Endothelial cell of umbilical vein (primary cell): ENCODE data around the gene ATF6B. TPM values are rescaled to one million over a fixed set of nuclear protein-coding genes. Genes with fewer than 3 reads are reported as not detected.

Experiments
- BruUV-seq: library from RNA; stranded (reverse); fragments of 400-500 nt; replicated peaks from 2 replicates; lab custom pipeline; 2021; lab: Mats Ljungman, UMichigan
- CTCF ChIA-PET: fragments of 300-600, 350-600 bp; sonication (Branson Sonifier 250); formaldehyde crosslinking; loops from one replicate; lab custom pipeline; 2021; ENCODE audit warnings: antibody characterized with exemption, inconsistent platforms; lab: Charles Lee
- POLR2A ChIA-PET: fragments of 300-600, 350-600 bp; sonication (Branson Sonifier 250); formaldehyde crosslinking; loops from one replicate; lab custom pipeline; 2021; ENCODE audit warnings: antibody characterized with exemption, inconsistent platforms; lab: Charles Lee
- DNase-seq: peaks from one replicate; pipeline ENCODE4 v3.0.0-alpha.2; 2011; ENCODE audit warnings: low read depth, low spot score
- FAIRE-seq: peaks from 2 replicates; lab custom pipeline; 2011; peaks lifted over from hg19 to GRCh38; lab: Jason Lieb, UNC
- H2AFZ ChIP-seq: 2 replicates; pipeline ENCODE4 v1.6.0; 2012; ENCODE audit warnings: low read depth, low read length, control low read depth, inconsistent platforms
- H3K27ac ChIP-seq: 2 replicates; pipeline ENCODE4 v1.5.1; 2011; ENCODE audit warnings: low read depth, mild to moderate bottlenecking, control low read depth, low read length, moderate library complexity; ENCODE audit not compliant: insufficient read depth
- H3K27me3 ChIP-seq, 2 experiments: 2 replicates each; pipeline versions ENCODE4 v1.6.0 to v1.6.1; 2011; ENCODE audit warnings: low read length in 2 of 2, mixed read lengths in 1 of 2; ENCODE audit not compliant: control insufficient read depth in 2 of 2, insufficient read depth in 2 of 2
- H3K36me3 ChIP-seq, 2 experiments: 2 replicates in 1 of 2; 3 replicates in 1 of 2; pipeline ENCODE4 v1.5.1; 2011; ENCODE audit warnings: low read length in 2 of 2, mild to moderate bottlenecking in 1 of 2, moderate library complexity in 1 of 2; ENCODE audit not compliant: control insufficient read depth in 2 of 2, insufficient read depth in 2 of 2; ENCODE audit errors: extremely low read depth in 1 of 2
- H3K4me1 ChIP-seq: 3 replicates; pipeline ENCODE4 v1.5.1; 2011; ENCODE audit warnings: mild to moderate bottlenecking, low read length; ENCODE audit not compliant: control insufficient read depth, insufficient read depth; ENCODE audit errors: extremely low read depth
- H3K4me2 ChIP-seq: 2 replicates; pipeline ENCODE4 v1.6.1; 2011; ENCODE audit warnings: low read length, control low read depth, mixed read lengths; ENCODE audit not compliant: insufficient read depth
- H3K4me3 ChIP-seq, 3 experiments: fragments of 200-600 bp in 1 of 3; sonication (generic), shearing (Covaris generic) in 1 of 3; replicated peaks in 1 of 3; 2 replicates each; pipeline ENCODE4 v1.5.1; 2011 to 2016; ENCODE audit warnings: control low read depth in 3 of 3, low read length in 3 of 3, mild to moderate bottlenecking in 2 of 3, inconsistent platforms in 1 of 3, low read depth in 1 of 3, moderate library complexity in 1 of 3; ENCODE audit not compliant: insufficient read depth in 1 of 3
- H3K79me2 ChIP-seq: 2 replicates; pipeline ENCODE4 v1.6.0; 2012; ENCODE audit warnings: low read length, inconsistent platforms; ENCODE audit not compliant: control insufficient read depth, insufficient read depth
- H3K9ac ChIP-seq: replicated peaks from 2 replicates; pipeline ENCODE3; 2011; ENCODE audit warnings: low read length, control low read depth; ENCODE audit not compliant: insufficient read depth; ENCODE audit errors: extremely low read depth
- H3K9me1 ChIP-seq: replicated peaks from 3 replicates; pipeline ENCODE4 v1.6.0; 2011; ENCODE audit warnings: mild to moderate bottlenecking, low read length; ENCODE audit not compliant: control insufficient read depth, insufficient read depth; ENCODE audit errors: extremely low read depth
- H3K9me3 ChIP-seq: replicated peaks from 2 replicates; pipeline ENCODE4 v1.5.1; 2012; ENCODE audit warnings: low read length, inconsistent platforms; ENCODE audit not compliant: control insufficient read depth, insufficient read depth
- H4K20me1 ChIP-seq: replicated peaks from 2 replicates; pipeline ENCODE3; 2011; ENCODE audit warnings: mild to moderate bottlenecking, low read length; ENCODE audit not compliant: control insufficient read depth, insufficient read depth; ENCODE audit errors: extremely low read depth
- CTCF ChIP-seq, 2 donors: IDR thresholded peaks; 1 replicate in 1 of 2; 2 replicates in 1 of 2; pipeline ENCODE4 v1.5.1; 2011; ENCODE audit warnings: low read length in 2 of 2, mild to moderate bottlenecking in 2 of 2, moderate library complexity in 2 of 2, control low read depth in 1 of 2, inconsistent platforms in 1 of 2, low read depth in 1 of 2; ENCODE audit not compliant: insufficient read depth in 1 of 2; ENCODE audit errors: extremely low read depth in 1 of 2
- EZH2 ChIP-seq: IDR thresholded peaks from 2 replicates; pipeline ENCODE4 v1.6.1; 2012; ENCODE audit warnings: borderline replicate concordance, low read depth, mild to moderate bottlenecking, moderate library complexity, low read length, inconsistent platforms; ENCODE audit not compliant: severe bottlenecking
- FOS ChIP-seq: IDR thresholded peaks from 2 replicates; pipeline ENCODE4 v1.6.1; 2011; ENCODE audit warnings: mild to moderate bottlenecking, low read length, moderate library complexity, borderline replicate concordance; ENCODE audit not compliant: insufficient read depth
- GATA2 ChIP-seq: IDR thresholded peaks from 2 replicates; pipeline ENCODE4 v1.7.0; 2011; ENCODE audit warnings: low read depth, mild to moderate bottlenecking, moderate library complexity, mixed read lengths, low read length; ENCODE audit not compliant: insufficient read length, insufficient read depth
- JUN ChIP-seq: IDR thresholded peaks from 2 replicates; pipeline ENCODE4 v1.6.1; 2011; ENCODE audit warnings: borderline replicate concordance, low read depth; ENCODE audit not compliant: insufficient read length, insufficient read depth
- MAX ChIP-seq: IDR thresholded peaks from 2 replicates; pipeline ENCODE4 v1.6.1; 2011; ENCODE audit not compliant: insufficient read depth, insufficient read length
- MYC ChIP-seq: IDR thresholded peaks from one replicate; pipeline ENCODE4 v1.6.1; 2011; ENCODE audit warnings: mild to moderate bottlenecking, low read depth, low read length
- POLR2A ChIP-seq: IDR thresholded peaks from 2 replicates; pipeline ENCODE4 v1.6.1; 2012; ENCODE audit warnings: low read depth, mild to moderate bottlenecking, control low read depth, low read length
- POLR2AphosphoS5 ChIP-seq: IDR thresholded peaks from 2 replicates; pipeline ENCODE4 v1.6.1; 2012; ENCODE audit warnings: low read depth, mild to moderate bottlenecking, control low read depth, low read length, moderate library complexity; ENCODE audit not compliant: insufficient read depth
- dilution Hi-C: fragments of 300-500 bp; cut with MboI; formaldehyde crosslinking; loops from one replicate; pipeline ENCODE4 v1.15.0; 2019; ENCODE audit warnings: low sequenced_read_pairs; ENCODE audit not compliant: extremely low pct_ligation_motif_present
- intact Hi-C: fragments of 100-400 bp; cut with micrococcal nuclease; formaldehyde crosslinking; loops from one replicate; pipeline ENCODE4 v1.10.0; 2022
- polyA plus RNA-seq, 4 experiments: library from polyadenylated mRNA; depleted of rRNA in 3 of 4; stranded (reverse) in 3 of 4; unstranded in 1 of 4; fragments of >200 nt; gene quantifications; 2 replicates each; pipeline versions ENCODE4 v1.2.1 to v1.2.3, GENCODE V29; 2011 to 2012; ENCODE audit warnings: missing spikeins in 1 of 4
- total RNA-seq: library from RNA; stranded (reverse); gene quantifications from 2 replicates; pipeline ENCODE4 v1.2.3, GENCODE V29; 2021

The ATF6B gene
- total and polyA plus RNA-seq, 2 donors (not counting 3 experiments of a cell fraction or from before 2014, with no cell fraction given) = 106 to 115 TPM

GRCh38 chr6:32152769-32153563 is 24.9 kb upstream of the ATF6B start:
- POLR2A ChIA-PET = no interaction called here
- peak overlapping the region in 1 of 3 experiments; percentile 71 for H3K4me3 ChIP-seq
- CTCF ChIA-PET = interaction anchor here (0.7 to 1.0 kb wide), 6 partner anchors 10 to 213 kb away, joined by 3 to 5 read pairs (median 3); no protein-coding TSS in a partner anchor

More at GRCh38 chr6:32152769-32153563, 24.9 kb upstream of the ATF6B start:
- BruUV-seq = no TSS peak
- Histone ChIP-seq H3K9ac (peak overlapping the region; percentile 64), H4K20me1 (no peaks in the 10 kb centered on the region), H3K36me3 (peaks cover 0 to 5% of the 10 kb centered on the region in 2 experiments), H2AFZ (peak overlapping the region; percentile 76), H3K9me3 (no peaks in the 10 kb centered on the region), H3K27me3 (peaks cover 5 to 10% of the 10 kb centered on the region in 2 experiments), H3K27ac (no peak overlapping the region), H3K9me1 (no peaks in the 10 kb centered on the region), H3K4me2 (peak overlapping the region; percentile 40), H3K4me1 (peaks cover 24% of the 10 kb centered on the region), H3K79me2 (peaks cover 4% of the 10 kb centered on the region)
- dilution Hi-C loops = no loop called here
- intact Hi-C loops = no loop called here
- DNase-seq (peak; percentile 47), FAIRE-seq (no peak)
- TF ChIP-seq POLR2A (no peak), POLR2AphosphoS5 (no peak), GATA2 (no peak), MYC (no peak), EZH2 (no peak), MAX (no peak), JUN (no peak), CTCF (IDR thresholded peaks at IDR 0.05; ENCODE audit: extremely low read depth in 1 of 2, insufficient read depth in 1 of 2, low read depth in 1 of 2, low read length in 2 of 2) (no peak), FOS (no peak)
